ENCODE measurements around the gene RBM5. TPM values are rescaled to one million over a fixed set of nuclear protein-coding genes. Genes with fewer than 3 reads are reported as not detected.

Gene RBM5
- total RNA-seq, 1 experiment from 2014 or later: 92.1 TPM

DNA sequence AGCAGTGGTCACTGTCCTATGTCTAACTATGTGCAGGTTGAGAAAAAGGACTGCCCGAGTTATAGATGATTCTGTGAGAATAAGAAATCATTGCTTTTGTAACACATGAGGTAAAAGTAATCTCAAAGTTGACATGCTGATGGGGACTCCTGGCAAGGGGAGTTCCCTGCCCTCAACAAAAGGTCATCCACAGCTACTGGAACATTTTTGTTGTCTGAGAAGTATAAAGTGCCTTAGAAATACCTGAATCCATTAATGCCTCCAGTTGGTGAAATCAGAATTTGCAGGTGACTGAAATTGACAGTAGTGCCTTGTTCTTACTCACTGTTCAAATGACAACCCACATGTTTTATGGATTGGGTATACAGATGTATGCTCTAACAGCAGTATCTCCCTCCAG is 43.7 kb upstream of the RBM5 start (continued):
- TF ChIP-seq, protein P1, sequence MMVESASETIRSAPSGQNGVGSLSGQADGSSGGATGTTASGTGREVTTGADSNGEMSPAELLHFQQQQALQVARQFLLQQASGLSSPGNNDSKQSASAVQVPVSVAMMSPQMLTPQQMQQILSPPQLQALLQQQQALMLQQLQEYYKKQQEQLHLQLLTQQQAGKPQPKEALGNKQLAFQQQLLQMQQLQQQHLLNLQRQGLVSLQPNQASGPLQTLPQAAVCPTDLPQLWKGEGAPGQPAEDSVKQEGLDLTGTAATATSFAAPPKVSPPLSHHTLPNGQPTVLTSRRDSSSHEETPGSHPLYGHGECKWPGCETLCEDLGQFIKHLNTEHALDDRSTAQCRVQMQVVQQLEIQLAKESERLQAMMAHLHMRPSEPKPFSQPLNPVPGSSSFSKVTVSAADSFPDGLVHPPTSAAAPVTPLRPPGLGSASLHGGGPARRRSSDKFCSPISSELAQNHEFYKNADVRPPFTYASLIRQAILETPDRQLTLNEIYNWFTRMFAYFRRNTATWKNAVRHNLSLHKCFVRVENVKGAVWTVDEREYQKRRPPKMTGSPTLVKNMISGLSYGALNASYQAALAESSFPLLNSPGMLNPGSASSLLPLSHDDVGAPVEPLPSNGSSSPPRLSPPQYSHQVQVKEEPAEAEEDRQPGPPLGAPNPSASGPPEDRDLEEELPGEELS (CRISPR knock-in tag; IDR thresholded peaks at IDR 0.05): no peak
- no peak for TF ChIP-seq ESRRA (CRISPR knock-in tag; IDR thresholded peaks at IDR 0.05; ENCODE audit: borderline replicate concordance)

DNA sequence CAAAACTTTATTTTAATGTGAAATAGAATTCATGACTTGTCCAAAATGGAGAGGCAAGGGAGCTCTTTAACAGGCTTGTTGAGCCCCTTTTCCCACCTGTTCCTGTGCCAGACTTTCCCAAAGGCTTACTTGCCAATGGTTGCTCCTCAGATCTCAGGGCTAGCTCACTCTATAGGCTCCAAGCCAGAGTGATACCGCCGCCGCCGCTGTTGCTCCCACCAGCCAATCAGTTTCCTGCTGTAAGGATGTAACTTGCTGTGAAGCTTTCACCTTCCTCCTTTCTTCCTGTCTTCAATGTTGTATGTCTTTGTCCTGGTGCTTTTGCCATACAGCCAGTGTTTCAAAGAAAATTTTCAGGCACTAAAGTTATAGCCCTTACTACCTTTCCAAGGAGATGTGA is 41.3 kb upstream of the RBM5 start:
- H3K36me3 Mint-ChIP-seq: peaks cover 20% of the 10 kb centered on the region
- no peaks in the 10 kb centered on the region for H3K4me1 Mint-ChIP-seq
- no peak overlapping the region for H3K4me3 Mint-ChIP-seq
- H3K27ac Mint-ChIP-seq: no peak overlapping the region
- TF ChIP-seq, protein P2, sequence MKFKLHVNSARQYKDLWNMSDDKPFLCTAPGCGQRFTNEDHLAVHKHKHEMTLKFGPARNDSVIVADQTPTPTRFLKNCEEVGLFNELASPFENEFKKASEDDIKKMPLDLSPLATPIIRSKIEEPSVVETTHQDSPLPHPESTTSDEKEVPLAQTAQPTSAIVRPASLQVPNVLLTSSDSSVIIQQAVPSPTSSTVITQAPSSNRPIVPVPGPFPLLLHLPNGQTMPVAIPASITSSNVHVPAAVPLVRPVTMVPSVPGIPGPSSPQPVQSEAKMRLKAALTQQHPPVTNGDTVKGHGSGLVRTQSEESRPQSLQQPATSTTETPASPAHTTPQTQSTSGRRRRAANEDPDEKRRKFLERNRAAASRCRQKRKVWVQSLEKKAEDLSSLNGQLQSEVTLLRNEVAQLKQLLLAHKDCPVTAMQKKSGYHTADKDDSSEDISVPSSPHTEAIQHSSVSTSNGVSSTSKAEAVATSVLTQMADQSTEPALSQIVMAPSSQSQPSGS (CRISPR knock-in tag; IDR thresholded peaks at IDR 0.05; ENCODE audit: borderline replicate concordance, low read depth): no peak
- TF ChIP-seq TEAD4 (CRISPR knock-in tag; IDR thresholded peaks at IDR 0.05) (no peak), HMGA2 (CRISPR knock-in tag; IDR thresholded peaks at IDR 0.05) (no peak), ZNF121 (CRISPR knock-in tag; IDR thresholded peaks at IDR 0.05) (no peak), ZBTB21 (CRISPR knock-in tag; IDR thresholded peaks at IDR 0.05; ENCODE audit: borderline replicate concordance) (no peak), RORB (CRISPR knock-in tag; IDR thresholded peaks at IDR 0.05) (no peak), CREB1 (CRISPR knock-in tag; IDR thresholded peaks at IDR 0.05) (no peak), CREM (CRISPR knock-in tag; IDR thresholded peaks at IDR 0.05) (no peak), USF1 (CRISPR knock-in tag; IDR thresholded peaks at IDR 0.05) (no peak), OVOL2 (CRISPR knock-in tag; IDR thresholded peaks at IDR 0.05; ENCODE audit: borderline replicate concordance) (no peak), ZMAT4 (CRISPR knock-in tag; IDR thresholded peaks at IDR 0.05) (no peak), NFYB (CRISPR knock-in tag; conservative IDR thresholded peaks at IDR 0.05; ENCODE audit: low read depth) (no peak), ZNF416 (CRISPR knock-in tag; IDR thresholded peaks at IDR 0.05) (no peak), NFATC4 (CRISPR knock-in tag; IDR thresholded peaks at IDR 0.05) (no peak)
- TF ChIP-seq, protein P3, sequence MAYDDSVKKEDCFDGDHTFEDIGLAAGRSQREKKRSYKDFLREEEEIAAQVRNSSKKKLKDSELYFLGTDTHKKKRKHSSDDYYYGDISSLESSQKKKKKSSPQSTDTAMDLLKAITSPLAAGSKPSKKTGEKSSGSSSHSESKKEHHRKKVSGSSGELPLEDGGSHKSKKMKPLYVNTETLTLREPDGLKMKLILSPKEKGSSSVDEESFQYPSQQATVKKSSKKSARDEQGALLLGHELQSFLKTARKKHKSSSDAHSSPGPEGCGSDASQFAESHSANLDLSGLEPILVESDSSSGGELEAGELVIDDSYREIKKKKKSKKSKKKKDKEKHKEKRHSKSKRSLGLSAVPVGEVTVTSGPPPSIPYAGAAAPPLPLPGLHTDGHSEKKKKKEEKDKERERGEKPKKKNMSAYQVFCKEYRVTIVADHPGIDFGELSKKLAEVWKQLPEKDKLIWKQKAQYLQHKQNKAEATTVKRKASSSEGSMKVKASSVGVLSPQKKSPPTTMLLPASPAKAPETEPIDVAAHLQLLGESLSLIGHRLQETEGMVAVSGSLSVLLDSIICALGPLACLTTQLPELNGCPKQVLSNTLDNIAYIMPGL (CRISPR knock-in tag; IDR thresholded peaks at IDR 0.05): no peak
- TF ChIP-seq, protein P4, sequence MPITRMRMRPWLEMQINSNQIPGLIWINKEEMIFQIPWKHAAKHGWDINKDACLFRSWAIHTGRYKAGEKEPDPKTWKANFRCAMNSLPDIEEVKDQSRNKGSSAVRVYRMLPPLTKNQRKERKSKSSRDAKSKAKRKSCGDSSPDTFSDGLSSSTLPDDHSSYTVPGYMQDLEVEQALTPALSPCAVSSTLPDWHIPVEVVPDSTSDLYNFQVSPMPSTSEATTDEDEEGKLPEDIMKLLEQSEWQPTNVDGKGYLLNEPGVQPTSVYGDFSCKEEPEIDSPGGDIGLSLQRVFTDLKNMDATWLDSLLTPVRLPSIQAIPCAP (CRISPR knock-in tag; IDR thresholded peaks at IDR 0.05): no peak
- no peaks in the 10 kb centered on the region for H3K27me3 Mint-ChIP-seq (ENCODE audit: low read depth)
- no peak for DNase-seq (ENCODE audit: low spot score)
- no peaks in the 10 kb centered on the region for H3K9me3 Mint-ChIP-seq
- POLR2A ChIA-PET: no interaction called here
- ATAC-seq: no peak
- CTCF ChIA-PET: interaction anchor here (1.9 kb wide), 1 partner anchor 118 kb away, joined by 4 read pairs; the partner anchor contains the start of gene MON1A

DNA sequence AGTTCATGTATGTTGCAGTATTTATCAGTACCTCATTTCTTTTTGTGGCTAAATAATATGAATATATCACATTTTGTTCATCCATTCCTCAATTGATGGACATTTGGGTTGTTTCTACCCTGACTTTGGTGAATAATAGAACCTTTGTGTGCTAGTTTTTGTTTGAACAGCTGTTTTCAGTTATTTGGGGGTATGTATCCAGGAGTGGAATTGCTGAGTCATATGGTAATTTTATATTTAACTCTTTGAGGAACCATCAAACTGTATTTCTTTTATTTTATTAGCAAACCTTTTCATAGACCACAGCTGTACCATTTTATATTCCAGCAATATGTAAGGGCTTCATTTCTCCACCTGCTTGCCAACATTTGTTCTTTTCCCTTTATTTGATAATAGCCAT is 38.4 kb upstream of the RBM5 start:
- POLR2A ChIA-PET: interaction anchor here (0.7 kb wide), 1 partner anchor 57 kb away, joined by 7 read pairs; no protein-coding TSS in a partner anchor
- CTCF ChIA-PET: interaction anchor here (1.4 kb wide), 1 partner anchor 120 kb away, joined by 4 read pairs; no protein-coding TSS in a partner anchor
- Mint-ChIP-seq H3K4me1 (no peaks in the 10 kb centered on the region), H3K27ac (no peak overlapping the region), H3K9me3 (no peaks in the 10 kb centered on the region), H3K4me3 (no peak overlapping the region), H3K36me3 (peaks cover 37% of the 10 kb centered on the region), H3K27me3 (ENCODE audit: low read depth) (no peaks in the 10 kb centered on the region)
- TF ChIP-seq NR3C1 (CRISPR knock-in tag; conservative IDR thresholded peaks at IDR 0.05; ENCODE audit: low read depth): no peak
- ATAC-seq (no peak), DNase-seq (ENCODE audit: low spot score) (no peak)

Measured in WTC11 (cell line).